GM12878 (cell line): Measurements from ENCODE around the gene CD163.

Source experiments
- EP300 ChIP-seq, 2 experiments: fragments of 150-350 bp in 1 of 2; IDR thresholded peaks; 2 replicates each; pipeline ENCODE4 v1.6.1; 2011 to 2012; ENCODE audit warnings: low read depth in 2 of 2, low read length in 2 of 2, borderline replicate concordance in 1 of 2, improper control_type of control experiment in 1 of 2, inconsistent platforms in 1 of 2; ENCODE audit not compliant: control insufficient read depth in 1 of 2
- NFYB ChIP-seq: IDR thresholded peaks from 2 replicates; pipeline ENCODE4 v1.6.1; 2011; ENCODE audit warnings: low read depth, mild to moderate bottlenecking, low read length, improper control_type of control experiment, moderate library complexity; ENCODE audit not compliant: insufficient read depth
- POLR2A ChIP-seq: IDR thresholded peaks from 2 replicates; pipeline ENCODE4 v1.6.1; 2011; ENCODE audit warnings: low read depth, mild to moderate bottlenecking, low read length

DNA sequence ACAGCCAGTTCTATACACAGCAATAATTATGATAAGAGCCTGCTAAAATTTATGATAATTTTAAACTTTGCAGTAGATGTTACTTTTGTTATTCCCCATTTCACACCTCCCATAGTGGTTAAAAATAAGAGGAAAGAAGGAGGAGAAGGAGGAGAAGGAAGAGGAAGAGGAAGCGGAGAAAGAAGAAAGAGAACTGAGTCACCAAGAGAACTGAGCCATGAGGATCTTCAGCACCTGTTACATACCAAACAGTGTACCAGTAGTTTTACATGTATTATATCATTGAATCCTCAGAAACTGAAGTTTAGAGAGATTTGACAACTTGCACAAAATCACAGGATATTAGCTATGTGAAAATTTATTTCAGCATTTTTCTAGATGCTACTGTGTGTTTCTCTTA lies 3.9 kb downstream of the CD163 start:
- TF ChIP-seq EP300 (IDR thresholded peaks at IDR 0.05; ENCODE audit: borderline replicate concordance in 1 of 2, control insufficient read depth in 1 of 2, low read depth in 2 of 2, low read length in 2 of 2) (no peak), POLR2A (no peak), NFYB (no peak)
